GM19468 (cell line): ENCODE measurements around the gene SRP19.
A peak's percentile ranks its signal among the peaks of the same experiment; 100 is the strongest.
"Not testable (repeated sequence)": the region's sequence is repeated elsewhere in the genome, so short reads cannot be mapped to it uniquely, and the experiment has no call there.

Experiments used
- ATAC-seq: cut with Tn5 transposase; IDR thresholded peaks from one replicate; pipeline ENCODE4 v1.9.1; 2021; ENCODE audit warnings: mild to moderate bottlenecking, moderate library complexity, moderate number of reproducible peaks; ENCODE audit not compliant: unreplicated experiment; ENCODE audit errors: extremely low read depth

Gene SRP19

DNA sequence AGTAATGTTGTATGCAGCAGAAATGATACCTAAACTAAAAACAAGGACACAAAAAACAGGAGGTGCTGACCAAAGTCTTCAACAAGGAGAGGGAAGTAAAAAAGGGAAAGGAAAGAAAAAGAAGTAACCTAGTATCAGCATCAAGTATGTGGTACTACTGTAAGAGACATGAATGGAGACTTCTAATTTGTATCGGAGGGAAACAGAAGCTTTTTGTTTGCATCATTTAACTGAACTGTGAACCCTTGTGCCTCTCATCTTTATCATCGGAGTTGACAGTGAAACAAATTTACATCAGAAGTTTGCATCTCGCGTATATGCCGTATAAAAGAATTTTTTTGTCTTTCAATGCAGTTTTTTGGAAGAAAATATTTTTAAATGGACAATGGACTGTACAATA lies 6.3 kb downstream of the SRP19 start:
- ATAC-seq = no peak

DNA sequence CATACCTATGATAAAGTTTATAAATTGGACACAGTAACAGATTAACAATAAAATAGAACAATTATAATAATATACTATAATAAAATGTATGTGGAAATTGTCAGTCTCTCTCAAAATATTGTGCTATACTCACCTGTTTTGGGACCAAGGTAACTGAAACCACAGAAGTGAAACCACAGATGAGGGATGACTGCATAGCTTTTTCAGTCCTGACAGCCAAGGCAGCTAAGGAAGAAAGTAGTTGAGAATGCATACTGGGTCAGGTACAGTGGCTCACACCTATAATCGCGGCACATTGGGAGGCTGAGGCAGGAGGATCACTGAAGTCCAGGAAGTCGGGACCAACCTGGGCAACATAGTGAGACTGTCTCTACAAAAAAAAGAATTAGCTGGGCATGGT lies 8.9 kb downstream of the SRP19 start:
- peak; percentile 55 for ATAC-seq

DNA sequence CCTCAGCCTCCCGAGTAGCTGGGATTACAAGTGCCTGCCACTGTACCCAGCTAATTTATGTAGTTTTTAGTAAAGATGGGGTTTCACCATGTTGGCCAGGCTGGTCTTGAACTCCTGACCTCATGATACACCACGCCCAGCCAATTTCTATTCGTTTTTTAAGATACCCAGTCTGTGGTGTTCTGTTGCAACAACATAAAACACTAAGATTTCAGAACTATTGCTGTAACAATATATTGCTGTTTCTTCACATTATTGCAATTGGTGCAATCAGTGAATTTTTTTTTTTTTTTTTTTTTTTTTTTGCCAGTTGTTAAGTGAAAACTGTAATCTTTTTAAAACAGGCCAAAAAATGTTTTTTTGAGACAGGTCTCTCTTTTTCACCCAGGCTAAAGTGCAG lies 9.9 kb downstream of the SRP19 start:
- no peak for ATAC-seq

DNA sequence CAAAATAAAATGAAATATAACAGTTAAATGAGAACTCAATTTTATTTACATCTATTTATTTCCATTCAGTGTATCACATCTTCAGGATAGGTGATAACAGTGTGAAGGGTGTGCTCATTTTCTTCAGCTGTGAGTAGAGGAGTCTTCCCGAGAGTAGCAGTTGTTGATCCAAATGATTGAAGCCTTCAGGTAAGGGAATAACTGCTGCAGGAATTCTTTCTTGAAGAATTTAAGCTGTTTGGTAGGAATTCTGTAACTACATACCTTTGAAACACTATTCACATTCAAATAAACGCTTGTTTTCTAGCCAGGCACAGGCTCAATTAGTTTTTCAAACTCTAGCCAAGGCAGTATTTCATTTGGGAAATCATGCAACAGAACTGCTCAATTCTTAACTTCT lies 15.3 kb downstream of the SRP19 start:
- ATAC-seq = no peak

DNA sequence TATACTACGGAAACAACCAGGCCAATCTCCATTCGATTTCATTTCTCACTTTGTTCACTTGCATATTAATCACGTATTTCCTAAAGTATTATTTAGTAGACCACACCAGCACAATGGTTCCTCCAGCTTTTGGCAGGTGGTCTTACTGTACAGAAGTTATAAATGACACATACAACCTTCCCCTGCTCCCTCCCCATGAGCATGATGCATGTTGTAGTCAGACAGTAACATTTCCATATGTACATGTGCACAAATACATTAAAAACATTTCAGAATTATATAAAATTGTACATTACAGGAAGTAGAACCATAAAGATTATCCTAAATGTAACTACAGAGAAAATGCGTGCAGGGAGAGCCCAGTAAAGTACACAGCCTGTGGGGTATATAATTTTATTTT lies 17.0 kb downstream of the SRP19 start:
- no peak for ATAC-seq

DNA sequence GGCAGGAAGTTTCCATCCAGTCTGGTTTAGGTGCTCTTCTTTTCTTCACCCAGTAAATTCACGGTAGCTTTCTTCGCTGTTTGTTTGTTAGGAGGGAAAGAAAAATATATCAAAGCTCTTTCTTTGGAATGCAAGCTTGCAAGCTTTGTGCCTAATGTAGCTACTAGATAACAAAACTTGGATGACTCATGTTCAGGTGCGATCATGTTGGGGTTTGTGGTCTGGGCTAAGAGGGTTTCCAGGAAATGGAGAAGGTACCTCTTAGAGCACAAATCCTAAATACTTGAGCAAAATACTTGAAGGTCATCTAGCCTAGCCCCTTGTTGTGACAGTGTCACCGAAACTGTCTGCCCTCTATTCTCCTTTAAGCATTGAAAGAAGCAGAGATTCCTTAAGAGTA lies 17.7 kb downstream of the SRP19 start:
- no peak for ATAC-seq

DNA sequence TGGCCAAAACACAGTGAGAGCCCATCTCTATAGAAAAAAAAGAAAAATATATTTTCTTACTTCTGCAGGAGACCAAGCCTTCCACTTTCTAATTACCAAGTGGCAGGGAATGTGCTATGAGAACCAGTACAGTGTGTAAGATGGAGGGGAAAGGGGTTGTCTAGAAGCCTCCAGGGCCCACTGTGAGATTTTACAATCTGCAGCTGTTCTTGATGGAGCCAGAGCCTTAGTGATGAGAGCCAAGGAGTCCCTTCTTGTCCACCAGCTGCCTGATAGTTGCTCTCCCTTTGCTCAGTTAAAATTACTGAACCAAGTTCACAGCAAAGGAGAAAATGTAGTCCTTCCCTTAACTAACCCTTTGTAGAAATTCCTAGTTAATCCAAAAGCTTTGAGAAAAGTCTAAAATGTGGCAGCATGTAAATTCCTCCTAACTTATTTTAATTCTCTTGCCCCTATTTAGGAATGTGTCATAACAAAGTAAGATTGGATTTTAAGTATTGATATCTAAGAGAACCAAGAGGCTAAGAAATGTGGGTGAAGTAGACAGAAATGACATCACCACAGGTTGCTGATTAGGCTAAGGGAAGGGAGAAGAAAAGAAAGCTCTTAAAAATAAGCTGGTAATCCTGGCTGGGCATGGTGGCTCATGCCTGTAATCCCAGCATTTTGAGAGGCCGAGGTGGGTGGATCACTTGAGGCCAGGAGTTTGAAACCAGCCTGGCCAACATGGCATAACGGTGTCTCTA lies 19.3 kb downstream of the SRP19 start:
- ATAC-seq = no peak

DNA sequence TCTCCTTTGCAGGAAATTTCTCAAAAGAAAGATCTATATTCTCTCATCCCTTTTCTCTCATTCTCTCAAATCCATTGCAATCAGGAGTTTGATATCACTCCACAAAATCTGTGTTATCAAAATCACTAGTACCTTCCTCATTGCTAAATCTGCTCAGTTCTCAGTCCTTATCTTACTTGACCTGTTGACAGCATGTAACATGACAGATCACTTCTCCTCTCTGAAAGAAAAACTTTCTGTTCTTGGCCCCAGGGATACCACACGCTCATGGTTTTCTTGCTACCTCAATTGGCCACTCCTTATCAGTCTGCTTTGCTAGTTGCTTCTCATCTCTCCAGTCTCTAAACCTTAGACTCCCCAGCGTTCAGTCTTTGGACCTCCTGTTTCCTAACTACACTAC lies 22.1 kb downstream of the SRP19 start:
- ATAC-seq = no peak

DNA sequence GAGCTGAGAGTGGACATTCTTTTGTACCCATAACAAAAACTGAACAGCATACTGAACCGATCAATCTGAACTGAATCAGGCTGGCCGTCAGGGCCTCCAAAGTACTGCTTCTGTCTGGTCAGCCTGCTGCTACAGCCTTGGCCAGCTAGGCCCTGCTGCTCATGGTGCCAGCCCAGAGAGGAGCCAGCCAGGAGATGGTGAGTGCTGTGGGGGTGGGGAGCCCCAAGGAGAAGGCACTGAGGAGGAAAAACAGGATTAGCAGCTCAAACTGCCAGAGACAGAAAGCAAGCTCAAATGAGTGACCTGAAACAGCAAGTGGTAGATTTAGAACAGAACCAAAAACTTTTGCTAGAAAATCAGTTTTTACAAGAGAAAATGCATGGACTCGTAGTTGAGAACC lies 23.9 kb downstream of the SRP19 start:
- ATAC-seq = no peak

DNA sequence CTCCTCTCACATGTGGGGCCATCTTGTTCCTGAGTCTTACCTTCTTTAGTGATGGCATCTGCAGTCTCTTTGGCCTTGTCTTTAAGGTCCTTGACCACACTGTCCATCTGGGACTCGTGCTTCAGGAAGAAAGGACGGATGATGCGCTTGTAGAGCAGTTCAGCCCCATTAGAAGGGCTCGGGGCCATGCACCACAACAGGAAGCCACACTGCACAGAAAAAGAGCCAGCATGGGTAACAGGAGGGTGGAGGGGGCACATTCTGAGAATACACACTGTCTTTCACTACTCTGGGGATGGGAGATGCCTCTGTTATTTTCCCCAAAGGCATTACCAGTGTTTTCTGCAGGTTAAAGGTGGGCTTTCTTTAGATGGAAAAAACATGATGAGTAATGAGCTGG lies 25.9 kb downstream of the SRP19 start:
- ATAC-seq = no peak

DNA sequence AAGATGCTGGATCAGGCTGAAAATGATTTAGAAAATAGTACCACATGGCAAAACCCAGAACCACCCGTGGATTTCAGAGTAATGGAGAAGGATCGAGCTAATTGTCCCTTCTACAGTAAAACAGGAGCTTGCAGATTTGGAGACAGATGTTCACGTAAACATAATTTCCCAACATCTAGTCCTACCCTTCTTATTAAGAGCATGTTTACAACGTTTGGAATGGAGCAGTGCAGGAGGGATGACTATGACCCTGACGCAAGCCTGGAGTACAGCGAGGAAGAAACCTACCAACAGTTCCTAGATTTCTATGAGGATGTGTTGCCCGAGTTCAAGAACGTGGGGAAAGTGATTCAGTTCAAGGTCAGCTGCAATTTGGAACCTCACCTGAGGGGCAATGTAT lies 31.0 kb downstream of the SRP19 start:
- ATAC-seq = not testable (repeated sequence)

DNA sequence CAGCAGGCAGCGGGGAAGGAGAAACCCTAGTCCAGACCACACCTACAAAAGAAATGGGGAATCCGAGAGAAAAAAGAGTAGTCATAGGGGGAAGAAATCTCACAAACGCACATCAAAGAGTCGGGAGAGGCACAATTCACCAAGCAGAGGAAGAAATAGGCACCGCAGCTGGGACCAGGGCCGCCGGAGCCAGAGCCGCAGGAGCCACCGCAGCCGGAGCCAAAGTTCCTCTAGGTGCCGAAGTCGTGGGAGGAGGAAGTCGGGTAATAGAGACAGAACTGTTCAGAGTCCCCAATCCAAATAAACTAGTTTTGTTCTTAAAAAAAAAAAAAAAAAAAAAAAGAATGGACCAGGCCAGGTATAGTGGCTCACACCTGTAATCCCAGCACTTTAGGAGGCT lies 31.7 kb downstream of the SRP19 start:
- ATAC-seq = no peak

DNA sequence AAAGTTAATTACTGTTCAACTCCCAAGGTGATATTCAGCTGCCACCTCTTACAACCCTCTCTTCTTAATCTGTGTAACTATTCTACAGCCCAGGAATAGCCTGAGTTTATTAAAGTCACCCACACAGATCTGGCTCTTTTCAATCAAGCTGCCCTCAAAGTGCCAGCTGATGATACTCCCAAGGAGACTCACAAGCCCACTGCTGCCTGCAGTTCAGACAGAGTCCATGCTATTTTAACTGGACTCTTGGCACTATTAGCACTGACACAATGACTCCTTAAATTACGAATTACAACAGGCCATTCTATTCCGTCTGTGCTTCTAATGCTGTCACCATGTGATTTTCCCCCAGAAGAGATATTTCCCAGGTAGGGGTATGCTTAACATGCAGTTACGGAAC lies 34.6 kb downstream of the SRP19 start:
- no peak for ATAC-seq

DNA sequence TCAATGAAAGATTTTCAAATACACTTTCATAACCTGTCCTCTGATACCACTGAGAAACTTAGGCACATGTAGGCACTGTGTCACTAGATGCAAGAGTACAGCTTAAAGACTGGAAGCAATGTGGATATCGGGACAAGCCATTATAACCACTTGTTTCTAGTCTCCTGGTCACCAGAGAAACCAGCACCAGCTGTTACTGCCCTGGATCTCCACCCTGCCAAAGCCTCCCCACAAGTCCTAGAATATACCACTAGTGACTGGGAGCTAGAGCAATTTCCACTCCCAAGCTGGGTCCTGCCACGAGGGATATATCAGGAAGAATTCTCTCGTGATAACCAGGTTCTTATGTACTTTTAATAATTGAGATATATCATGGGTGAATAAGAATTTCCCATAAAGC lies 41.5 kb downstream of the SRP19 start:
- no peak for ATAC-seq

DNA sequence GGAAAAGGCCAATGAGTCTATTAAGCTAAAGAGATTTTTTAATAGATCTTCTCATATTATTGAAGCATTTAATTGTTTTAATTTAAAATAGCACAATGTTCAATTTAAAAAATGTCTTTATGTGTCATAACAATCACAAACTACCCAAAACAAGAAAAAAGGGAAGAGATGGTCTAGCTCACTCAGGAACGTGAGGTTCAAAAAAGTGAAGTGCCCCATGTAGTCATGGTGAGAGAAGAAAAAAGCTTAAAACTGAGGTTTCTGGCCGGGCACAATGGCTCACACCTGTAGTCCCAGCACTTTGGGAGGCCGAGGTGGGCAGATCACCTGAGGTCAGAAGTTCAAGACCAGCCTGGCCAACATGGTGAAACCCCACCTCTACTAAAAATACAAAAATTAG lies 43.9 kb downstream of the SRP19 start:
- not testable (repeated sequence) for ATAC-seq

DNA sequence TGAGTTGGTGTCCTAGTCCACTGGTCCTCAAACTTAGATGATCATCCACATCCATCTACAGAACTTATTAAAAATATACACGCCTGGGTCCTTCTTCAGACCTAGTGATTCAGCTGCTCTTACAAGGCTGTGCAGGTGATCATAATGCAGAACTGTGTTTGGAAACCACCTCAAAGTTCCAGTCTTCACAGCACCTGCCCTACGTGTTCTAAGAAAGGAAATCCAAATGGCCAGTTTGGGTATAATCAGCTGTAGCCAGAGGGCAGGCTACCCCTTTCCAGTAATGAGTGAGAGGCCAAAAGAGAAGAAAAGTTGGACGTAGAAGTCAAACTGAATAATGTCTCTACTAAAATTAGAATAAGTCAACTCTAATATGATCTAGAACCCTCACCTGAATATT lies 45.5 kb downstream of the SRP19 start:
- no peak for ATAC-seq

DNA sequence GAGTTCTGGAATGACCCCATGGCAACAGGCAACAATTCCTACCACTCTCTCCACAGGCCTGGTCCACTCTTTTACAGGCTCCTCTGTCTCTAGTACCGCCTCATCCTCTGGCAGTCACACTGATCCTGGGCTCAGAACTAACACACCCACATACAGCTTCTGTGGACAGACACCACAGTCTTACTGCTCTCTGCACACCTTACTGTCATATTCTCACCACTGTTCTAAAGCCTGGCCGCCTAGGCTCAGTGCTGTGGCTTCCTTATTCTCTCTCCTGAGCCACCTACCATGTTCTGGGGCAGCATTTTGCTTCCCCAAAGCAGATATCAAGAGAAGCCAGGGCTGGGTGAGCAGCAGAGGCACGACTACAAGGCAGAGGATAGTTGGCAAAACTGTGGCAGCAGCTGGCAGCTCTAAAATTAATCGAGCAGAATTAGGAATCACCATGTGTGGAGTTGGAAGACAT lies 46.1 kb downstream of the SRP19 start:
- ATAC-seq = no peak

DNA sequence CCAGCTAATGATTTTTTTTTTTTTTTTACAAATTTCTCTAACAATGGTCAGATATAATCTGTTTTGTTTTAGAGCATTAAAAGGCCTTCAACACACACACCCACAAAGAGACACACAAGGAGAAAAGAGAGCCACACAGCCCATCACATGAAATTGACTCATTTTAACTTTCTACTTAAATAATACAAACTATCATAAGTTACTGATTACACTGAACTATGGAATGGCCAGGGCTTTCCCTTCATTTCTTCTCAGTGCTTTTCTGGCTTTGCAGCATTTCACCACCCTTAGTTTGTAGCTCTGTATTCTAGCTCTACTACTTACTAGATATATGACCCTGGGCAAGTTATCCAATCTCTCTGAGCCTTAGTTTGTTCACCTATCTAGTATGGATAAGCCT lies 47.8 kb downstream of the SRP19 start:
- no peak for ATAC-seq

DNA sequence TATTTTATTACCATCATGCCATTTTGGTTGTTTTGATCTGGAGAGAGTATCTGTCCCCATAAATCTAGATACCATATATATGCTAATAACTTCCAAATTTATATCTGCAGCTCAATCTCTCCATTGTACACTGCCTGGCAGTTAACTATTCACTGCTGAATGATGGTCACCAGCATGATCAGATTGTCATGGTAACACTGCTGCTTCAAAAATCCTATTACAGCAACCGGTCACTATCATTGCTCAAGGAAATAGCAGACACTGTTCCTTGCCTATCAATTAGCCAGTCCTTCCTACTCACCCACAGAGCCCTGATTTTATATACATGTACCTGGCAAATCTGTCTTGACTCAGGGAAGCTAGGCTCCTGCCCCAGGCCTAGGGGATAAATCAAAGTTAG lies 49.4 kb downstream of the SRP19 start:
- ATAC-seq = no peak

DNA sequence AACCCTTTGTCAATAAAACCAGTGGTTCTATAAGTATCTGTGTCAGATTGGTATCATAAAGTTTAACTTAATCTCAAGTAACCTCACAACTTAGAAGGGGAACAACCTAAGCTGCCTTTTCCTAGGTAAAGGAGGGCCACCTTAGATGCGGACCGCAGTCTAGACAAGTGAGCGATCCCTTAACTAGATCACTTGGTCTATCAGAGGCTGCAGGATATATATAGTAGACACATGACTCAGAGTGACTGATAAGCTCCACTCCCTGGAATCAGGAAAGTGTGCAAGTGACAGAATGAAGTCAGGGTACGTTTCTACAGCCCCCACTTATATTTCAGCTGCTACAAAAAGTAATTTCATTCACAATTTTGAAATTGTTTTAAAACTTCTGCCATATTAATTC lies 53.5 kb downstream of the SRP19 start:
- no peak for ATAC-seq

DNA sequence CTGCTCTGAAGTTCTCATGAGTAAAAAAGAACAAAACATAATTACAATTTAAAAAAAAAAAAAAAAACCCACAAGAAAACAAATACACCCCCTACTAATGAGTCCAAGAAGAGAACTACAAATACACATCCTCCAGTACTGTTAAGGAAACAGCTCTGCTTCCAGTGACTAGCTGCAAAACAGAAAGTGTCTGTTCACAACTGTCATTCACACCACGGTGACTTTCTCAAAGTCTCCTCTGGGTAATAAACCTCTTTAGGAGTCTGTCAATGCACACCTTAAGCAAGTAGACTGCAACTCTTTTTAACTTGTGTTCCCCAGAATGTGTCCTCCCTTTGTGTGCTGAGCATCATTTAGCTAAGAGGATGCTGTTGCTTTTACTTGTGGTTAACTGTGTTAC lies 54.7 kb downstream of the SRP19 start:
- no peak for ATAC-seq

DNA sequence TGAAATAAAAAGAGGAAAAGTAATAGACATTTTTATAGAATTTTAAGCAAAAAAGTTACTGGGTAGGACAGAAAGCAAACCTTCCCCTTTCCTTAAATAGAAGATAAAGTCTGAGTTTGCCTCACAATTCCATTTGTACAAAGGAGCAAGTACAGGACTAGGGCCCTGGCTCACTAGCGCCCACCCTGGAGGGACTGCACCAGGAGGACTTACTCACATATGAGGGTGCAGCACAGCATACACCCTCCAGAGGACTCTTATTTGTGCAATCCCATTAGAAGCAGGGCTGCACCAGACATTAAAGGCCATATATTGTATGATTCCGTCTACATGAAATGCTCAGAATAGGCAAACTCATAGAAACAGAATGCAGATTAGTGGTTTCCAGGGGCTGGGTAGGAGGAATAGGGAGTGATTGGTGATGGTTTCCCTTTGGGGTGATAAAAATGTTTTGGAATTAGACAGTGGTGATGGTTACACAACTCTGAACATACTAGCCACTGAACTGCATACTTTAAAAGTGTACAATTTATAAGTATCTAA lies 56.4 kb downstream of the SRP19 start:
- no peak for ATAC-seq
